ENCODE data around the gene TMEM132E. TPM values are rescaled to one million over a fixed set of nuclear protein-coding genes. Genes with fewer than 3 reads are reported as not detected.

TMEM132E gene
- total and polyA plus RNA-seq, 7 donors = 0.01 to 0.26 (median 0.03) TPM; not detected in 4

DNA sequence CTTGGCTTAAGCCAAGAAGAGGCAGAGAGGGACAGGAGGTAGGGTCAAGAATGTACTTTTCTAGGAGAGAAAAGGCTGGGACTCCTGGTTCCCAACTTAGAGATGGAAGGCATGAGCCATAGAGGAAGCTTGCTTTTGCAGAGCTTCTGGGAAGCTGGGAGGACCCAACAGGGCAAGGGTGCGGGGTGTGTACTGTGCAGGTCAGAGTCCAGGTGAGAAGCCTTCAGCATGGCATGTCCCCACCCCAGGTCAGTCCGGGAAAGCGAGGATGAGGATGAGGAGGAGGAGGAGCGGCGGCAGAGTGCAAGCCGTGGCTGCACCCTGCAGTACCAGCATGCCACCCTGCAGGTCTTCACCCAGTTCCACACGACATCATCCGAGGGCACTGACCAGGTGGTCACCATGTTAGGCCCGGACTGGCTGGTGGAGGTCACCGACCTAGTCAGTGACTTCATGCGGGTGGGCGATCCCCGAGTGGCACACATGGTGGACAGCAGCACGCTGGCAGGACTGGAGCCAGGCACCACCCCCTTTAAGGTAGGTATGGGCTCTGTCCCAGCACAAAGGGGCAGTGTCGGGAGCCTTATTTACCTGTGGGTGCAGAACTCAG, 55.3 kb downstream of the TMEM132E start:
- ATAC-seq (no peak), DNase-seq (peak in 1 of 2 donors; percentile 30)
- no peak overlapping the region for H3K4me3 ChIP-seq
- no peak overlapping the region for H3K27ac ChIP-seq
- intact Hi-C loops (cut with DNase I) = loop anchor here (5.0 kb wide), 2 partner anchors 92 to 217 kb away; no protein-coding TSS in a partner anchor
- H3K36me3 ChIP-seq (ENCODE audit: insufficient read depth in 1 of 2, low read depth in 1 of 2) = no peaks in the 10 kb centered on the region
- peaks cover 0 to 64% (median 7%) of the 10 kb centered on the region in 3 donors for H3K27me3 ChIP-seq (ENCODE audit: insufficient read depth in 3 of 3, low read length in 2 of 3)
- TF ChIP-seq, protein P1, sequence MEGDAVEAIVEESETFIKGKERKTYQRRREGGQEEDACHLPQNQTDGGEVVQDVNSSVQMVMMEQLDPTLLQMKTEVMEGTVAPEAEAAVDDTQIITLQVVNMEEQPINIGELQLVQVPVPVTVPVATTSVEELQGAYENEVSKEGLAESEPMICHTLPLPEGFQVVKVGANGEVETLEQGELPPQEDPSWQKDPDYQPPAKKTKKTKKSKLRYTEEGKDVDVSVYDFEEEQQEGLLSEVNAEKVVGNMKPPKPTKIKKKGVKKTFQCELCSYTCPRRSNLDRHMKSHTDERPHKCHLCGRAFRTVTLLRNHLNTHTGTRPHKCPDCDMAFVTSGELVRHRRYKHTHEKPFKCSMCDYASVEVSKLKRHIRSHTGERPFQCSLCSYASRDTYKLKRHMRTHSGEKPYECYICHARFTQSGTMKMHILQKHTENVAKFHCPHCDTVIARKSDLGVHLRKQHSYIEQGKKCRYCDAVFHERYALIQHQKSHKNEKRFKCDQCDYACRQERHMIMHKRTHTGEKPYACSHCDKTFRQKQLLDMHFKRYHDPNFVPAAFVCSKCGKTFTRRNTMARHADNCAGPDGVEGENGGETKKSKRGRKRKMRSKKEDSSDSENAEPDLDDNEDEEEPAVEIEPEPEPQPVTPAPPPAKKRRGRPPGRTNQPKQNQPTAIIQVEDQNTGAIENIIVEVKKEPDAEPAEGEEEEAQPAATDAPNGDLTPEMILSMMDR (IDR thresholded peaks at IDR 0.05) = no peak
- 81 to 83% (median 82%) methylated on average over 14 to 15 of the region's 15 CpGs for WGBS, 3 donors
- H3K4me1 ChIP-seq = no peaks in the 10 kb centered on the region
- H3K9me3 ChIP-seq = no peaks in the 10 kb centered on the region

DNA sequence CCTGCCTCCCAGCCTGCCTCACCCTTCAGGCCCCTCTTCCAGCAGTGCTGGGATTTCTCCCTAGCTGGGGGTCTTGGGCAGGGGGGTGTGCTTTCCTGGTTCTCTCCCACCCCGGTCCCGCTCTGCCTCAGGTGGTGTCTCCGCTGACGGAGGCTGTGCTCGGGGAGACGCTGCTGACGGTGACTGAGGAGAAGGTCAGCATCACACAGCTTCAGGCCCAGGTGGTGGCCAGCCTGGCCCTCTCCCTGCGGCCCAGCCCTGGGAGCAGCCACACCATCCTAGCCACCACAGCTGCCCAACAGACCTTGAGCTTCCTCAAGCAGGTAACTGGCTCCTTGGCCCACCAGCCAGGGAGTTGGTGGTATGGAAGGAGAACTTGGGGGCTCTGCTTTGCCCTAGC, 56.5 kb downstream of the TMEM132E start:
- 87 to 93% (median 89%) methylated on average over 8 of the region's 8 CpGs for WGBS, 3 donors
- Histone ChIP-seq H3K27ac (no peak overlapping the region), H3K9me3 (no peaks in the 10 kb centered on the region), H3K4me1 (no peaks in the 10 kb centered on the region), H3K4me3 (no peak overlapping the region), H3K27me3 (ENCODE audit: insufficient read depth in 3 of 3, low read length in 2 of 3) (peaks cover 0 to 52% (median 2%) of the 10 kb centered on the region in 3 donors), H3K36me3 (ENCODE audit: insufficient read depth in 1 of 2, low read depth in 1 of 2) (no peaks in the 10 kb centered on the region)
- intact Hi-C loops (cut with DNase I) = loop anchor here (5.0 kb wide), 2 partner anchors 94 to 219 kb away; no protein-coding TSS in a partner anchor
- DNase-seq = peak in 1 of 2 donors; percentile 35
- TF ChIP-seq, protein P1 (IDR thresholded peaks at IDR 0.05) = no peak
- no peak for ATAC-seq

DNA sequence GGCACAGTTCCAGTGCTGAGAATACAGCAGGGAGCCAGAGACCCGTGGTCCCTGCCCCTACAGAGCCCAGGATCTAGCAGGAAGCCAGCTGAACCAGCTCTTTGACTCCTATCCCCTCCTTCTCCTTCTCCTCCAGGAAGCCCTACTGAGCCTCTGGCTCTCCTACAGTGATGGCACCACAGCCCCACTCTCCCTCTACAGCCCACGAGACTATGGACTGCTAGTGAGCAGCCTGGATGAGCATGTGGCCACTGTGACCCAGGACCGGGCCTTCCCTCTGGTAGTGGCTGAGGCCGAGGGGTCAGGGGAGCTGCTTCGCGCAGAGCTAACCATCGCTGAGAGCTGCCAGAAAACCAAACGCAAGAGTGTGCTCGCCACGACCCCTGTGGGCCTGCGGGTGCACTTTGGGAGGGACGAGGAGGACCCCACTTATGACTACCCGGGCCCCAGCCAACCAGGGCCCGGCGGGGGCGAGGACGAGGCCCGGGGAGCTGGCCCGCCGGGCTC, 57.7 kb downstream of the TMEM132E start:
- no peak for DNase-seq
- Histone ChIP-seq H3K9me3 (no peaks in the 10 kb centered on the region), H3K4me1 (no peaks in the 10 kb centered on the region), H3K27ac (no peak overlapping the region), H3K4me3 (no peak overlapping the region), H3K36me3 (ENCODE audit: insufficient read depth in 1 of 2, low read depth in 1 of 2) (no peaks in the 10 kb centered on the region), H3K27me3 (ENCODE audit: insufficient read depth in 3 of 3, low read length in 2 of 3) (peaks cover 0 to 56% (median 2%) of the 10 kb centered on the region in 3 donors)
- 54 to 66% (median 62%) methylated on average over 12 to 20 of the region's 20 CpGs for WGBS, 3 donors
- no peak for ATAC-seq
- TF ChIP-seq, protein P1 (IDR thresholded peaks at IDR 0.05) = no peak
- intact Hi-C loops (cut with DNase I) = loop anchor here (5.0 kb wide), 2 partner anchors 95 to 220 kb away; no protein-coding TSS in a partner anchor

DNA sequence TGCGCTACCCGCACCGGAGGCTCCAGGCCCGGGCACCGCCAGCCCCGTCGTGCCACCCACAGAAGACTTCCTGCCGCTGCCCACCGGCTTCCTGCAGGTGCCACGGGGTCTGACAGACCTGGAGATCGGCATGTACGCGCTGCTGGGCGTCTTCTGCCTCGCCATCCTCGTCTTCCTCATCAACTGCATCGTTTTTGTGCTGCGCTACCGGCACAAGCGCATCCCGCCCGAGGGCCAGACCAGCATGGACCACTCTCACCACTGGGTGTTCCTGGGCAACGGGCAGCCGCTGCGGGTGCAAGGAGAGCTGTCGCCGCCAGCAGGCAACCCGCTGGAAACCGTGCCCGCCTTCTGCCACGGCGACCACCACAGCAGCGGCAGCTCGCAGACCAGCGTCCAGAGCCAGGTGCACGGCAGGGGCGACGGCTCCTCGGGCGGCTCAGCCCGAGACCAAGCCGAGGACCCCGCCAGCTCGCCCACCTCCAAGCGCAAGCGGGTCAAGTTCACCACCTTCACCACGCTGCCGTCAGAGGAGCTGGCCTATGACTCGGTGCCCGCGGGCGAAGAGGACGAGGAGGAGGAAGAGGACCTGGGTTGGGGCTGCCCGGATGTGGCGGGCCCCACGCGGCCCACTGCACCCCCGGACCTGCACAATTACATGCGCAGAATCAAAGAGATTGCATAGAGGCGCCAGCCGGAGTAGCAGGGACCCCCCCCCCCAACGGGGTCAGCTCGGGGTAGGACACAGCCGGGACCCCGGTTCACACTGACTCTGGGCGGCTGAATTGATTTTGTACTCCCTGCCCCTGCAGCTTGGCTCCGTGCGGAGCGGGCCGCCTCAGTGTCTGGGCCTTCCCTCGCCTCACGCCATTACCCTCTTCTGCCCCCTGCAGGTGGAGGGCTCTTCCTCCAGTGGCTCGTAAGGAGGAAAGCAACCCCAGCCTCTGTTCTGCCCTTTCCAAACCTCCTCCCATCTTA, 58.5 kb downstream of the TMEM132E start:
- Histone ChIP-seq H3K27me3 (ENCODE audit: insufficient read depth in 3 of 3, low read length in 2 of 3) (peaks cover 0 to 52% (median 2%) of the 10 kb centered on the region in 3 donors), H3K27ac (no peak overlapping the region), H3K4me3 (peak overlapping the region; percentile 62), H3K36me3 (ENCODE audit: insufficient read depth in 1 of 2, low read depth in 1 of 2) (no peaks in the 10 kb centered on the region), H3K9me3 (no peaks in the 10 kb centered on the region), H3K4me1 (no peaks in the 10 kb centered on the region)
- 19 to 23% (median 21%) methylated on average over 54 to 73 of the region's 73 CpGs for WGBS, 3 donors
- ATAC-seq = peak; percentile 89 to 97 (median 92)
- peak; percentile 71 to 84 for DNase-seq
- intact Hi-C loops (cut with DNase I) = loop anchor here (1.0 to 5.0 kb wide), 3 partner anchors 96 to 221 kb away; no protein-coding TSS in a partner anchor
- TF ChIP-seq, protein P1 (IDR thresholded peaks at IDR 0.05) = peak; percentile 82

Measured in psoas muscle (tissue), 8 donors.